IgD-negative memory B cell (primary cell): ENCODE measurements around the gene TXNDC16. TPM values are rescaled to one million over a fixed set of nuclear protein-coding genes. Genes with fewer than 3 reads are reported as not detected.
A peak's percentile ranks its signal among the peaks of the same experiment; 100 is the strongest.
"Not testable (repeated sequence)": the region's sequence is repeated elsewhere in the genome, so short reads cannot be mapped to it uniquely, and the experiment has no call there.

Source experiments
- H3K27ac Mint-ChIP-seq, 3 donors: one replicate each; pipeline ENCODE4 v1.8.0; 2020 to 2022; ENCODE audit warnings: mild to moderate bottlenecking in 3 of 3, mixed read lengths in 3 of 3, moderate library complexity in 1 of 3
- H3K27me3 Mint-ChIP-seq: one replicate; pipeline ENCODE4 v1.8.0; 2021; ENCODE audit warnings: mixed read lengths
- H3K36me3 Mint-ChIP-seq: one replicate; pipeline ENCODE4 v1.8.0; 2020; ENCODE audit warnings: mild to moderate bottlenecking, mixed read lengths
- H3K4me1 Mint-ChIP-seq, 3 donors: one replicate each; pipeline ENCODE4 v1.8.0; 2020 to 2022; ENCODE audit warnings: mixed read lengths in 3 of 3, mild to moderate bottlenecking in 1 of 3
- H3K4me3 Mint-ChIP-seq, 4 donors: one replicate each; pipeline ENCODE4 v1.8.0; 2020 to 2022; ENCODE audit warnings: mild to moderate bottlenecking in 4 of 4, mixed read lengths in 4 of 4, moderate library complexity in 3 of 4
- H3K9me3 Mint-ChIP-seq, 3 donors: one replicate each; pipeline ENCODE4 v1.8.0; 2020 to 2021; ENCODE audit warnings: mixed read lengths in 3 of 3, mild to moderate bottlenecking in 1 of 3
- polyA plus RNA-seq: library from polyadenylated mRNA; unstranded; fragments of 300-500 nt; fragmentation: Illumina TruSeq; gene quantifications from one replicate; pipeline ENCODE4 v1.2.3, GENCODE V29; 2021

Gene TXNDC16
- polyA plus RNA-seq = 0.71 TPM

DNA sequence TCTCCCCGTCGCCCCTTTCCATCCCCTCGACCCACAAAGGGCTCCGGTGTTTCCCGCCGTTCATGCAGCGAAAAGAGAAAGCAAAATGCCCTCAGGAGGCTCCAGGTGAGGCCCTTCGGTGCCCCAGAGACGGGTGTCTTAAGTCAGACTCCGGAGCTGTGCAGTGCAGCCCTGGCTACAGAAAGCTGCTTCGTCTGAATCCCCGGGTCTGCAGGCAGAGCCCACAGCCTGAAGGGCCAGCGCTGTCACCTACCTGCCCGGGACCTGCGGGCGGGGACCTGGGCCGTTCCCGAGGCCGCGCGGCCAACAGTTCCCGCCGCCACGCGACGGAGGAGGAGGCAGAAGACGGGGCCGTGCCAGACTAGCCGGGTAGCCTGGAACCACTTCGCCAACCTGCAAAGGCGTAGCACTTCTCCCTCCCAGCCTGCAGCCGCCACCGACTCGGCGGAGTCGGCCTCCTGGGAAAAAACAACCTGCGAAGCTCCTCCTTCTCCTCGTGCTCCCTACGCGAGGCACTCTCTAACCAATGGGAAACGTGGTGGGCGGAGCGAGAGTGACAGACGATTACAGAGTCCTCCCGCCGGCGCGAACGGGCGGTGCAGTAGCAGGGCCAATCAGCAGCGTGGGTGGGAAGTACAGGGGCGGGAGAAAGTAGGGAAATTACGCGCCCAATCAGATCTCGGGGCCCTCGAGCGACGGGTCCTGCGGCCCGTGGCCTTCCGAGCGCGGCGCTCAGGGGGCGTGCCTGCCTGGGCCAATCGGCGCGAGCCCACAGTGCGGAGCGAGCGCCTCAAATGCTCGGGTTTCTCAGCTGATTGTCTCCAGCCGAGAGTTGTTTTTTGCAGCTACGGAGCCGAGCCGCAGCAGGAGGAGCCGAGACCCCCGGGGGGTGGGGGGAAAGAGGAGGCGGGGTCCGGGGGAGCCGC is at the start of gene TXNDC16, which contains the start of gene GPR137C:
TSS of gene TXNDC16 (minus strand) at position 443 of the 926 bp plus-strand sequence. CDS start 8,948 bp downstream, outside the sequence.
TSS of gene GPR137C (plus strand) at position 774 of the 926 bp plus-strand sequence. CDS start 312 bp downstream, outside the sequence.
- Mint-ChIP-seq H3K4me3 (peak within 1 kb of the TSS; percentile 90 to 99 (median 96)), H3K36me3 (no peaks in the 10 kb centered on the region), H3K9me3 (no peaks in the 10 kb centered on the region), H3K27ac (peak within 1 kb of the TSS; percentile 76 to 92 (median 92)), H3K4me1 (peaks cover 0 to 17% (median 16%) of the 10 kb centered on the region in 3 donors), H3K27me3 (peaks cover 3% of the 10 kb centered on the region)

DNA sequence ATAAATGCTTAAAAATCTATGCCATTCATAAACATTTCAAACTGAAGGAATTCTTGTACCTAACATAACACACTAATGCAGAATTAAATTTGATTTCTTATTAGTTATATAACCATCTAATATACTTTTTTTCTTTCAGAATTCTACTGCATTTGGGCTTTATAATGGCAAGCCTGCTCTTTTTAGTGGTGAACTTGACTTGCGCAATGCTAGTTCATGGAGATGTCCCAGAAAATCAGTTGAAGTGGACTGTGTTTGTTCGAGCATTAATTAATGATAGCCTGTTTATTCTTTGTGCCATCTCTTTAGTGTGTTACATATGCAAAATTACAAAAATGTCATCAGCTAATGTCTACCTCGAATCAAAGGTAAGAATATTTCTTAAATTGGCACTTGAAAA is 47.7 kb upstream of the TXNDC16 start:
- Mint-ChIP-seq H3K36me3 (no peaks in the 10 kb centered on the region), H3K4me3 (no peak overlapping the region), H3K27me3 (peaks cover 2% of the 10 kb centered on the region), H3K27ac (no peak overlapping the region), H3K9me3 (peaks cover 2 to 9% (median 9%) of the 10 kb centered on the region in 3 donors), H3K4me1 (peaks cover 0 to 4% (median 4%) of the 10 kb centered on the region in 3 donors)

DNA sequence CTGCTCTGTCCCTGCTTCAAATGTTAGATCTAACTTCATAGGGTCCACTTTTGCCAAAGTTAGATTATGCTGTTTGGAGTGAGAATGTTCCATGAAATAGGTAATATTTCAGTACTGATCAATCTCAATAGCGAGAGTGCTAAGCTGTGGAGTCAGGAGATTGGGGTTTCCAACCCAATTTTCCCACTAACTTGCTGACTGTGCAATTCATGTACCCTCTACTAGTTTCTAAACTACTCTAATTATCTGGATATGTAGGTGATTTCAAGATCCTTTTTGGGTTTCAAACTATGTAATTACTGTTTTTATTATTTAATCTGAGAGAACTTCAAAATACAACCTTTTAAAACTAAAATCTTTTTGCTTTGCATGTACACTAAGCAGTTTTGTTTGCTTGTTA is 46.3 kb upstream of the TXNDC16 start:
- Mint-ChIP-seq H3K36me3 (peaks cover 2% of the 10 kb centered on the region), H3K4me1 (peaks cover 0 to 4% (median 4%) of the 10 kb centered on the region in 3 donors), H3K27me3 (peaks cover 2% of the 10 kb centered on the region), H3K4me3 (no peak overlapping the region), H3K27ac (no peak overlapping the region), H3K9me3 (peaks cover 5 to 9% (median 5%) of the 10 kb centered on the region in 3 donors)

GRCh38 chr14:52596861-52597260 is 44.6 kb upstream of the TXNDC16 start:
- Mint-ChIP-seq H3K36me3 (peaks cover 2% of the 10 kb centered on the region), H3K4me1 (peaks cover 0 to 1% (median 0%) of the 10 kb centered on the region in 3 donors), H3K27ac (no peak overlapping the region), H3K9me3 (peaks cover 5 to 9% (median 5%) of the 10 kb centered on the region in 3 donors), H3K27me3 (peaks cover 2% of the 10 kb centered on the region), H3K4me3 (no peak overlapping the region)

DNA sequence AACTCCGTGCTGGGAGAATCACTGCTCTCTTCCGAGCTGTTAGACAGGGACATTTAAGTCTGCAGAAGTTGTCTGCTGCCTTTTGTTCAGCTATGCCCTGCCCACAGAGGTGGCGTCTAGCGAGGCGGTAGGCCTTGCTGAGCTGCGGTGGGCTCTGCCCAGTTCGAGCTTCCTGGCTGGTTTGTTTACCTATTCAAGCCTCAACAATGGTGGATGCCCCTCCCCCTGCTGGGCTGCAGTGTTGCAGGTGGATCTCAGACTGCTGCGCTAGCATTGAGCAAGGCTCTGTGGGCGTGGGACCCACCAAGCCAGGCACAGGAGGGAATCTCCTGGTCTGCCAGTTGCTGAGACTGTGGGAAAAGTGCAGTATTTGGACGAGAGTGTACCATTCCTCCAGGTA is 44.0 kb upstream of the TXNDC16 start:
- Mint-ChIP-seq H3K36me3 (peaks cover 2% of the 10 kb centered on the region), H3K9me3 (peaks cover 5 to 9% (median 5%) of the 10 kb centered on the region in 3 donors), H3K27ac (no peak overlapping the region), H3K4me1 (peaks cover 0 to 1% (median 0%) of the 10 kb centered on the region in 3 donors), H3K4me3 (no peak overlapping the region), H3K27me3 (peaks cover 2% of the 10 kb centered on the region)

- peaks cover 2% of the 10 kb centered on the region for H3K36me3 Mint-ChIP-seq
- H3K9me3 Mint-ChIP-seq = peaks cover 2 to 7% (median 3%) of the 10 kb centered on the region in 3 donors
- H3K4me3 Mint-ChIP-seq = no peak overlapping the region
- H3K27ac Mint-ChIP-seq = no peak overlapping the region
- H3K4me1 Mint-ChIP-seq = no peaks in the 10 kb centered on the region
- H3K27me3 Mint-ChIP-seq = peaks cover 4% of the 10 kb centered on the region
Observed at GRCh38 chr14:52590318-52590717, 38.0 kb upstream of the TXNDC16 start.

GRCh38 chr14:52589646-52590045 is 37.3 kb upstream of the TXNDC16 start:
- Mint-ChIP-seq H3K9me3 (peaks cover 0 to 3% (median 1%) of the 10 kb centered on the region in 3 donors), H3K4me1 (no peaks in the 10 kb centered on the region), H3K4me3 (no peak overlapping the region), H3K27ac (no peak overlapping the region), H3K27me3 (peaks cover 4% of the 10 kb centered on the region), H3K36me3 (peaks cover 2% of the 10 kb centered on the region)

DNA sequence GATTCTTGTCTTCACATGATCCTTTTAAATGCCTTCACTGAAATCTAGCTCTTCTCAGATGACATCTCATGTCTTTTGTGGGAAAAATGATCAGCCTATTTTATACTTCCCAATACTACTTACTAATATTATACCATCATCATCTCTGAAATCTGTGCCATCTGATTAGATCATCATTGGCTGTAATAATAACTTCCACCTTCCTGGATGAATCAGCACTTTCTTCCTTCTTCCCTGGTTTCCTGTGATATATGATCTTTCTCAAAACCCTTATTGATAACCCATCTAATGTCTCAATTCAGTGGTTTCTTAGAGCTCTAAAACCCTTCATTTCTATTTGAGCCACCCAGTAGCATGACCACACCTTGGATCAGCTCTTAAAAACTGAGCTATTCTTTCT is 31.2 kb upstream of the TXNDC16 start:
- Mint-ChIP-seq H3K9me3 (no peaks in the 10 kb centered on the region), H3K4me3 (no peak overlapping the region), H3K27me3 (peaks cover 6% of the 10 kb centered on the region), H3K27ac (no peak overlapping the region), H3K4me1 (no peaks in the 10 kb centered on the region), H3K36me3 (no peaks in the 10 kb centered on the region)

GRCh38 chr14:52575858-52576257 is 23.6 kb upstream of the TXNDC16 start:
- H3K36me3 Mint-ChIP-seq = peaks cover 10% of the 10 kb centered on the region
- H3K27ac Mint-ChIP-seq = no peak overlapping the region
- H3K4me3 Mint-ChIP-seq = no peak overlapping the region
- peaks cover 2% of the 10 kb centered on the region for H3K27me3 Mint-ChIP-seq
- peaks cover 4 to 9% (median 8%) of the 10 kb centered on the region in 3 donors for H3K9me3 Mint-ChIP-seq
- peaks cover 0 to 5% (median 3%) of the 10 kb centered on the region in 3 donors for H3K4me1 Mint-ChIP-seq

GRCh38 chr14:52568454-52568853 is 16.1 kb upstream of the TXNDC16 start:
- H3K27me3 Mint-ChIP-seq, H3K4me1 Mint-ChIP-seq, H3K36me3 Mint-ChIP-seq, H3K27ac Mint-ChIP-seq, H3K4me3 Mint-ChIP-seq: not testable (repeated sequence)
- peaks cover 10 to 16% (median 16%) of the 10 kb centered on the region in 3 donors for H3K9me3 Mint-ChIP-seq

- H3K36me3 Mint-ChIP-seq = peaks cover 3% of the 10 kb centered on the region
- H3K27ac Mint-ChIP-seq = no peak overlapping the region
- H3K9me3 Mint-ChIP-seq = no peaks in the 10 kb centered on the region
- peaks cover 4% of the 10 kb centered on the region for H3K27me3 Mint-ChIP-seq
- no peaks in the 10 kb centered on the region for H3K4me1 Mint-ChIP-seq
- H3K4me3 Mint-ChIP-seq = no peak overlapping the region
Observed at GRCh38 chr14:52563120-52563519, 10.8 kb upstream of the TXNDC16 start.

DNA sequence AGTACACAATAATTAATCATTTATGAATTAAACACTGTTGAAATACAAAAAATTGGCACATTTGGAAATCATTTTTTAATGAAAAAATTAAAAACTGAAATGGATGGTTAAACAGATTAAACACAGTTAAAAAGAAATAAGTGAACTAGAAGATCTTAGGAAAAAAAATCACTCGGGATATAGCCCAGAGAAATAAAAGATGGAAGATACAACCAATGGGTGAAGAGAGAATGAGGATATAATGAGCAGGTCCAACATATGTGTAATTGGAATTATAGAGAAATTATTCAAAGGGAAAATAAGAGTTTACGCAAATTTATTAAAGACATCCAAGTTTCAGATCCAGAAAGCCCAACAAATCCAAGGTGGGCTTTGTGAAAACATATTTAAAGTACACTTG is 6.4 kb upstream of the TXNDC16 start:
- H3K4me1 Mint-ChIP-seq = peaks cover 0 to 5% (median 3%) of the 10 kb centered on the region in 3 donors
- H3K36me3 Mint-ChIP-seq = peaks cover 4% of the 10 kb centered on the region
- H3K27me3 Mint-ChIP-seq = peaks cover 6% of the 10 kb centered on the region
- no peak overlapping the region for H3K27ac Mint-ChIP-seq
- H3K4me3 Mint-ChIP-seq = no peak overlapping the region
- no peaks in the 10 kb centered on the region for H3K9me3 Mint-ChIP-seq

DNA sequence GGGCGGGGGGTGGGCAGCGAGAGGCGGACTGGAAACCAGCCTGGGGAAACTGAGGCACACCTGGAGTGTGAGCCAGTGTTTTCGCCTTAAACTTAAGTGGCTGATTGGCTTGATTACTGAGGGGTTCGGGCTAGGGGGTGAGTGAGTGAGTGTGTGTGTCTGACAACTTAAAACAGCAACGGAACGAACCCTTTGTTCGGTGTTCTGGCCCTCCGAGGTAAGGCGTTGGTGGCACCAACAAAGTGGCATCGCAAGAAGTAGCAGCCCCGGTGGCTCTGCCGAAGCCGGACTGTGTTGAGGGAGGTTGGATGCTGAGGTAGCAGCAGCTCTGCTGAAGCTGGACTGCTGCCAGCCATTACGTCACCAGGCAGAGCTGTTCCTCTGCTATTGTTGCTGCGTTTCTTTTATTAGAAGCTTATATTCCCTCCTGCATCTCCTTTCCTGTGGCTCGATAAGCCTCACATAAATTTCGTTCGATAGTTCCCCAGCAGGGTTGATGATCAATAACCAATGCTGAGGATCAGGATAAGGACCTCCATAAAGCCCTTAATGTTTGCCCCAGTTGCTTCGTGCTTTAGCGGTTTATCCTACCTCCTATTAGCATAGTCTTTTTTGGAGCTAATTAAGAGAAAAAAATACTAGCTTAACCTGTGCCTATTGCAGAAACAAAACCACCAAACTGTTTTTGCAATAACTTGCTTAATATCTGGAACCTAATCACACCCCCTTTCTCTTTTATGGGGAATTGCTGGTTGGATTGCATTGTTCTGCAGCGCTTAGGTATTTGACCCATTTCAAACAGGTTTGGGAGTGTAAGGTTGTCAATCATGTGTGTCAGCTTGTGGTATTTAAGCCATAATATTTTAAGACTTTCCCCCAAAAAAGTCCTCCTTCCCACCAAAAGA is 1.6 kb upstream of the TXNDC16 start:
- Mint-ChIP-seq H3K4me3 (peak overlapping the region; percentile 90 to 99 (median 96)), H3K9me3 (no peaks in the 10 kb centered on the region), H3K27me3 (peaks cover 6% of the 10 kb centered on the region), H3K27ac (peak overlapping the region; percentile 76 to 92 (median 89)), H3K36me3 (peaks cover 4% of the 10 kb centered on the region), H3K4me1 (peaks cover 0 to 16% (median 14%) of the 10 kb centered on the region in 3 donors)

DNA sequence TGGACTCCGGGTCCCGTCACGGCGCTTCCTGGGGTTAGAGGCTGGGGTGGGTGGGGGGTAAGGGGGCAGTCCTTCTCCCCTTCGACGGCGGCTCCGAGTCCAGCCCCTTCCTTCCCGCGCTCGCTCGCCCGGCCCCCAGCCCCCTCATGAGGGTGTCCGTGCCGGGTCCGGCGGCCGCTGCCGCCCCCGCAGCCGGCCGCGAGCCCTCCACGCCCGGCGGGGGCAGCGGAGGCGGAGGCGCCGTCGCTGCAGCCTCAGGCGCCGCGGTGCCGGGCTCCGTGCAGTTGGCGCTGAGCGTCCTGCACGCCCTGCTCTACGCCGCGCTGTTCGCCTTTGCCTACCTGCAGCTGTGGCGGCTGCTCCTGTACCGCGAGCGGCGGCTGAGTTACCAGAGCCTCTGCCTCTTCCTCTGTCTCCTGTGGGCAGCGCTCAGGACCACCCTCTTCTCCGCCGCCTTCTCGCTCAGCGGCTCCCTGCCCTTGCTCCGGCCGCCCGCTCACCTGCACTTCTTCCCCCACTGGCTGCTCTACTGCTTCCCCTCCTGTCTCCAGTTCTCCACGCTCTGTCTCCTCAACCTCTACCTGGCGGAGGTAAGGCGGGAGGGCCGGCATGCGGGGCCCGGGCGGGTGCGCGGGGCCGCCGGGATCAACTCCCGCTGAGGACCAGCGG is 831 bp upstream of the TXNDC16 start:
- H3K27ac Mint-ChIP-seq = peak overlapping the region in 2 of 3 donors; percentile 76 to 92
- peaks cover 0 to 16% (median 14%) of the 10 kb centered on the region in 3 donors for H3K4me1 Mint-ChIP-seq
- H3K27me3 Mint-ChIP-seq = peaks cover 5% of the 10 kb centered on the region
- no peaks in the 10 kb centered on the region for H3K9me3 Mint-ChIP-seq
- H3K36me3 Mint-ChIP-seq = peaks cover 2% of the 10 kb centered on the region
- H3K4me3 Mint-ChIP-seq = peak overlapping the region; percentile 90 to 99 (median 96)
